SU-DHL-6 (cell line): ENCODE results near the gene CDH10.

Experiments used
- CTCF ChIP-seq: fragments of 200-600 bp; sonication (generic); IDR thresholded peaks from one replicate; pipeline ENCODE4 v1.5.1; 2017; ENCODE audit warnings: antibody characterized with exemption, mild to moderate bottlenecking, low read length, moderate library complexity; ENCODE audit not compliant: insufficient read depth, poor library complexity, severe bottlenecking
- EZH2phosphoT487 ChIP-seq: fragments of 200-600 bp; sonication (generic), shearing (Covaris generic); conservative IDR thresholded peaks from 2 replicates; pipeline ENCODE4 v1.6.1; 2018; ENCODE audit warnings: mild to moderate bottlenecking, antibody characterized with exemption, low read length, moderate library complexity, mixed read lengths

- no peak for TF ChIP-seq CTCF
- TF ChIP-seq EZH2phosphoT487 = no peak
Measured at GRCh38 chr5:24571302-24571701, 73.5 kb downstream of the CDH10 start.
